ENCODE data around the gene RNF144B.

DNA sequence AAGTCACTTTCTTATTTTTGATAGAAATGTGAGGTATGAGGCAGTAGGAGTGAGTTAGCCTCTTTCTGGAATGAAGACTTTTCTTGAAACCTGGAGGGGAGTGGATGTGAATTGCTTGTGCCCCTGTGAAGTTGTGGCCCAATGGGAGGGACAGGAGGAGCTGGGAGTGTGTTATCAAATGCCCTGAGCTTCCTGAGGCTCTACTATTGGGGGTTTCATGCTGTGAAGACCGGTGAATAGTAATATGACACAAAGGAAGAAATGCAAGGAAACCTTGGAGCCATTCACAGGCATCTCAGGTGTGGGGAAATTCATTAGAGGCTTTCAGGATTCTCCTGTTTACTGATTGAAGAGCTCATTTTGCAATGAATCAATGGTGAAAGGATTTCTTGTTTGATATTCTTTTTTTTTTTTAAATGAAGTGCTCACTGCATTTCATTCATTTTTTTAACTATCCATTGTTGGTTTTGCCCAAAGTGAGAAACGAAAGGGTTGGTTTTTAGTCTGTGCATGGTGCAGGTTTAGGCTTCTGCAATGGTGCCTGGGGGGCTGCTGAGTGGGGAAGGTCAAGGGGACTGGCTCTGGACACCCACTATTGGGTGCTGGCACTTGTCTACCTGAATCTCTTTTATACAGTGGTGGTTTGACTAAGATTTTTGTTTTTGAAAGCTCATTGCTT is 8.2 kb downstream of the RNF144B start:
- TF ChIP-seq CTCF (IDR thresholded peaks at IDR 0.05): no peak
- TF ChIP-seq, protein P1, sequence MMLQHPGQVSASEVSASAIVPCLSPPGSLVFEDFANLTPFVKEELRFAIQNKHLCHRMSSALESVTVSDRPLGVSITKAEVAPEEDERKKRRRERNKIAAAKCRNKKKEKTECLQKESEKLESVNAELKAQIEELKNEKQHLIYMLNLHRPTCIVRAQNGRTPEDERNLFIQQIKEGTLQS (CRISPR knock-in tag; conservative IDR thresholded peaks at IDR 0.05): no peak
- no peak for TF ChIP-seq GABPB1 (CRISPR knock-in tag; IDR thresholded peaks at IDR 0.05)
- TF ChIP-seq, protein P2, sequence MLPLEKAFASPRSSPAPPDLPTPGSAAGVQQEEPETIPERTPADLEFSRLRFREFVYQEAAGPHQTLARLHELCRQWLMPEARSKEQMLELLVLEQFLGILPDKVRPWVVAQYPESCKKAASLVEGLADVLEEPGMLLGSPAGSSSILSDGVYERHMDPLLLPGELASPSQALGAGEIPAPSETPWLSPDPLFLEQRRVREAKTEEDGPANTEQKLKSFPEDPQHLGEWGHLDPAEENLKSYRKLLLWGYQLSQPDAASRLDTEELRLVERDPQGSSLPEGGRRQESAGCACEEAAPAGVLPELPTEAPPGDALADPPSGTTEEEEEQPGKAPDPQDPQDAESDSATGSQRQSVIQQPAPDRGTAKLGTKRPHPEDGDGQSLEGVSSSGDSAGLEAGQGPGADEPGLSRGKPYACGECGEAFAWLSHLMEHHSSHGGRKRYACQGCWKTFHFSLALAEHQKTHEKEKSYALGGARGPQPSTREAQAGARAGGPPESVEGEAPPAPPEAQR (CRISPR knock-in tag; IDR thresholded peaks at IDR 0.05): no peak
- no peak for TF ChIP-seq ERG (CRISPR knock-in tag; IDR thresholded peaks at IDR 0.05)
- TF ChIP-seq IRF2 (CRISPR knock-in tag; IDR thresholded peaks at IDR 0.05; ENCODE audit: borderline replicate concordance, low read depth): no peak
- TF ChIP-seq NR3C1 (CRISPR knock-in tag; conservative IDR thresholded peaks at IDR 0.05; ENCODE audit: low read depth): no peak
- TF ChIP-seq RORB (CRISPR knock-in tag; IDR thresholded peaks at IDR 0.05): no peak
- no peak for TF ChIP-seq MAX (CRISPR knock-in tag; IDR thresholded peaks at IDR 0.05)
- no peak for TF ChIP-seq MYBL2 (CRISPR knock-in tag; IDR thresholded peaks at IDR 0.05)

All from WTC11 (cell line).